ENCODE measurements around the gene ZBTB42.

DNA sequence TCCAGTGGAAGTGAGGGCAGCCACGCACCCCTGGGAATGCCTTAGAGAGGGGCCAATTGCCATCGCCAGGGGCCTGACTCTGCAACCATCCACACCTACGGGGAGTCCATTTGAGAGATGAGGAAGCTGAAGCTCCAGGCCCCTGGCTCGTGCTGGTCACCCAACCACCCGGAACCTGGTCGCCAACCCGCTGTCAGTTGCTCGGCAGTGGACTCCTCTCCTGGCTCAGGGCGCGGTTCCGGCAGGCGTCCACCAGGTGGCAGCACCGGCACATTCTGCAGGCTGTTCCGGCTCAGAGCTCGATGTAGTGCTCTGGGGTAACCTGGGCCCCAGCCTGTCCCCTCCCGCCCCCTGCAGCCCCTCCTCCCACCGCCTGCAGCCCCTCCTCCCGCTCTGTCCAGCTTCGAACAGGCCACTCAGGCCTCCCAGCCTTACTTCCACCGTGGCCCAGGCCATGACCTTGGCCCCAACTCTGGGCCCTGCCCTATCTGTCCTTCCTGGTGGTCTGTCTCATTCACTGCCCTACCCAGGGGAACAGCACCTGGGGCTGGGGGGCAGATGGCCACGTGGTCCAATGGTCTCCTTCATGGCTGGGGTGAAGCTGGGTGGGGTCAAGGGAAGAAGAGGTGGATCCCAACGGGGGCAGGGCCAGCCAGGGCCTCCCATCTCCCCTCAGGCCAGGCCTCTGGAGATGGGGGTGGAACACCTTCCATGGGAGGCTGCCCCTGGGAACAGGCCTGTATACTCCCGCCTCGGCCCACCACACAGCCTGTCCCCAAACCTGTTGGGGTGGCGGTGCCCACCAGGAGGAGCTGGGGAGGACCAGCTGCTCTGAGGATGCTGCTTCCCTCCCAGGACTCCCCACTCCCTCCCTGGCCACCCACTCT lies 32.2 kb upstream of the ZBTB42 start:
- TF ChIP-seq TAF1 (IDR thresholded peaks at IDR 0.05; ENCODE audit: borderline replicate concordance, low read depth, low read length) = no peak
- 0 out of 2 replicates have a peak, but pooled peaks have one; percentile 32 for TF ChIP-seq POLR2A (IDR thresholded peaks at IDR 0.05; ENCODE audit: low read depth, low read length)
